Transverse colon (tissue), 3 donors: Measurements from ENCODE around the gene MSH5.

ENCODE experiments used
- CTCF ChIP-seq, 5 experiments: fragments of 200-600 bp in 3 of 5; fragments of 450-650 bp in 2 of 5; sonication (generic) in 3 of 5; IDR thresholded peaks; 1 replicate in 2 of 5; 2 replicates in 3 of 5; pipeline ENCODE4 v1.5.1; 2016 to 2017; ENCODE audit warnings: antibody characterized with exemption in 5 of 5, inconsistent platforms in 3 of 5, mild to moderate bottlenecking in 2 of 5, moderate library complexity in 1 of 5
- POLR2A ChIP-seq: fragments of 450-650 bp; IDR thresholded peaks from one replicate; pipeline ENCODE4 v1.6.1; 2016; ENCODE audit warnings: antibody characterized with exemption, mild to moderate bottlenecking, moderate library complexity

GRCh38 chr6:31792761-31793171, 53.0 kb downstream of the MSH5 start:
- no peak for TF ChIP-seq CTCF (IDR thresholded peaks at IDR 0.05)
- TF ChIP-seq POLR2A = no peak
